GM23338 (cell line): Measurements from ENCODE around the gene PLXNA2. TPM values are rescaled to one million over a fixed set of nuclear protein-coding genes. Genes with fewer than 3 reads are reported as not detected.

Experiments used
- ATAC-seq: fragments of 200-7000 bp; cut with Tn5 transposase; 3 replicates; pipeline ENCODE4 v1.9.1; 2020
- DNase-seq: peaks from one replicate; pipeline ENCODE4 v3.0.0-alpha.2; 2015; ENCODE audit warnings: low spot score
- H2AFZ ChIP-seq: fragments of 200-600 bp; sonication (generic); 2 replicates; pipeline ENCODE4 v1.8.0; 2016; ENCODE audit warnings: antibody characterized with exemption, mild to moderate bottlenecking, moderate library complexity
- H3F3A ChIP-seq: fragments of 200-600 bp; sonication (generic); replicated peaks from 2 replicates; pipeline ENCODE4 v1.8.0; 2017; ENCODE audit warnings: antibody characterized with exemption, mixed run types, low read depth
- H3K27ac ChIP-seq: fragments of 200-600 bp; sonication (generic); 2 replicates; pipeline ENCODE4 v1.6.1; 2016; ENCODE audit warnings: low read depth
- H3K27me3 ChIP-seq: fragments of 200-600 bp; sonication (generic); 2 replicates; pipeline ENCODE4 v1.8.0; 2016; ENCODE audit warnings: mild to moderate bottlenecking, mixed run types, moderate library complexity; ENCODE audit not compliant: insufficient read depth
- H3K36me3 ChIP-seq: fragments of 200-600 bp; sonication (generic); 2 replicates; pipeline ENCODE4 v1.8.0; 2016; ENCODE audit warnings: mild to moderate bottlenecking; ENCODE audit not compliant: insufficient read depth
- H3K4me1 ChIP-seq: fragments of 200-600 bp; sonication (generic); 2 replicates; pipeline ENCODE4 v1.8.0; 2016; ENCODE audit warnings: mild to moderate bottlenecking, moderate library complexity; ENCODE audit not compliant: insufficient read depth
- H3K4me2 ChIP-seq: fragments of 200-600 bp; sonication (generic); 2 replicates; pipeline ENCODE4 v1.7.1; 2017; ENCODE audit warnings: mixed run types
- H3K4me3 ChIP-seq: fragments of 200-600 bp; sonication (generic); 2 replicates; pipeline ENCODE4 v1.6.1; 2016; ENCODE audit warnings: mixed run types
- H3K79me2 ChIP-seq: fragments of 200-600 bp; sonication (generic); replicated peaks from 2 replicates; pipeline ENCODE4 v1.8.0; 2017; ENCODE audit warnings: mild to moderate bottlenecking; ENCODE audit not compliant: insufficient read depth
- H3K9me2 ChIP-seq: fragments of 200-600 bp; sonication (generic); 2 replicates; pipeline ENCODE4 v1.8.0; 2017; ENCODE audit not compliant: insufficient read depth
- H4K20me1 ChIP-seq: fragments of 200-600 bp; sonication (generic); replicated peaks from 2 replicates; pipeline ENCODE4 v1.8.0; 2017; ENCODE audit warnings: mild to moderate bottlenecking; ENCODE audit not compliant: insufficient read depth
- H3K27ac Mint-ChIP-seq: 2 replicates; pipeline ENCODE4 v1.8.0; 2020; ENCODE audit warnings: inconsistent platforms, mild to moderate bottlenecking, moderate library complexity, mixed read lengths
- H3K27me3 Mint-ChIP-seq: 3 replicates; pipeline ENCODE4 v1.8.0; 2022; ENCODE audit warnings: low read depth, mild to moderate bottlenecking, moderate library complexity, mixed read lengths, inconsistent platforms; ENCODE audit not compliant: insufficient read depth, poor library complexity
- H3K36me3 Mint-ChIP-seq: 3 replicates; pipeline ENCODE4 v1.8.0; 2021; ENCODE audit warnings: low read depth, mild to moderate bottlenecking, inconsistent platforms, moderate library complexity, mixed read lengths
- H3K4me1 Mint-ChIP-seq: 3 replicates; pipeline ENCODE4 v1.8.0; 2020; ENCODE audit warnings: mild to moderate bottlenecking, inconsistent platforms, mixed read lengths
- H3K4me3 Mint-ChIP-seq: 3 replicates; pipeline ENCODE4 v1.8.0; 2021; ENCODE audit warnings: moderate library complexity, mild to moderate bottlenecking, inconsistent platforms, mixed read lengths
- H3K9me3 Mint-ChIP-seq: 3 replicates; pipeline ENCODE4 v1.8.0; 2020; ENCODE audit warnings: moderate library complexity, mild to moderate bottlenecking, inconsistent platforms, mixed read lengths
- CREB1 ChIP-seq: fragments of 250-450 bp; sonication (Bioruptor Pico); IDR thresholded peaks from 2 replicates; pipeline ENCODE4 v1.5.0; 2020; ENCODE audit warnings: low read depth, mild to moderate bottlenecking, moderate library complexity
- CTCF ChIP-seq, 2 experiments: fragments of 200-600 bp in 1 of 2; sonication (generic) in 1 of 2; conservative IDR thresholded peaks; 2 replicates each; pipeline versions ENCODE4 v1.5.1 to v1.6.1; 2016 to 2017; ENCODE audit warnings: antibody characterized with exemption in 2 of 2, low read depth in 2 of 2, mild to moderate bottlenecking in 2 of 2, moderate library complexity in 1 of 2
- ETS1 ChIP-seq: IDR thresholded peaks from 2 replicates; pipeline ENCODE4 v1.6.1; 2016; ENCODE audit warnings: antibody characterized with exemption
- EZH2 ChIP-seq: fragments of 200-600 bp; sonication (generic); IDR thresholded peaks from one replicate; pipeline ENCODE4 v1.8.0; 2017; ENCODE audit warnings: antibody characterized with exemption, mild to moderate bottlenecking, low read depth; ENCODE audit not compliant: unreplicated experiment
- EZH2phosphoT487 ChIP-seq: fragments of 200-600 bp; sonication (generic); IDR thresholded peaks from one replicate; pipeline ENCODE4 v1.8.1; 2018; ENCODE audit warnings: antibody characterized with exemption; ENCODE audit not compliant: unreplicated experiment
- JUNB ChIP-seq: IDR thresholded peaks from one replicate; pipeline ENCODE4 v1.6.1; 2016; ENCODE audit warnings: antibody characterized with exemption; ENCODE audit not compliant: unreplicated experiment
- NANOG ChIP-seq: IDR thresholded peaks from 2 replicates; pipeline ENCODE4 v1.6.1; 2016; ENCODE audit warnings: antibody characterized with exemption, borderline replicate concordance
- POLR2AphosphoS5 ChIP-seq: IDR thresholded peaks from 2 replicates; pipeline ENCODE4 v1.6.1; 2016; ENCODE audit warnings: antibody characterized with exemption, low read depth
- REST ChIP-seq: IDR thresholded peaks from one replicate; pipeline ENCODE4 v1.6.1; 2018; ENCODE audit warnings: antibody characterized with exemption; ENCODE audit not compliant: unreplicated experiment
- STAT1 ChIP-seq: IDR thresholded peaks from one replicate; pipeline ENCODE4 v1.6.1; 2016; ENCODE audit warnings: antibody characterized with exemption; ENCODE audit not compliant: unreplicated experiment
- ZNF114 ChIP-seq: fragments of 250-450 bp; sonication (Bioruptor Pico); IDR thresholded peaks from 2 replicates; pipeline ENCODE4 v1.5.0; 2020; ENCODE audit warnings: mild to moderate bottlenecking, moderate library complexity
- ZNF331 ChIP-seq: fragments of 250-450 bp; sonication (Bioruptor Pico); IDR thresholded peaks from 2 replicates; pipeline ENCODE4 v1.5.0; 2020; ENCODE audit warnings: low read depth, mild to moderate bottlenecking, moderate library complexity
- ZNF462 ChIP-seq: fragments of 250-450 bp; sonication (Bioruptor Pico); IDR thresholded peaks from 2 replicates; pipeline ENCODE4 v1.5.0; 2020; ENCODE audit warnings: mild to moderate bottlenecking, moderate library complexity
- polyA plus RNA-seq: library from polyadenylated mRNA; unstranded; fragments of >200 nt; fragmentation: Nextera tagmentation; extraction: Ambion mirVana; gene quantifications from 2 replicates; pipeline ENCODE4 v1.2.1, GENCODE V29; 2016
- total RNA-seq: library from RNA; depleted of rRNA; stranded (reverse); fragments of >200 nt; shearing (Covaris generic); gene quantifications from 2 replicates; pipeline ENCODE4 v1.2.3, GENCODE V29; 2014

The PLXNA2 gene
- total and polyA plus RNA-seq, 2 experiments from 2014 or later = 0.40 to 1.8 TPM

GRCh38 chr1:208291129-208291528 is 46.9 kb upstream of the PLXNA2 start:
- Mint-ChIP-seq H3K36me3 (no peaks in the 10 kb centered on the region), H3K4me1 (peaks cover 11% of the 10 kb centered on the region), H3K4me3 (no peak overlapping the region), H3K27me3 (no peaks in the 10 kb centered on the region), H3K9me3 (no peaks in the 10 kb centered on the region), H3K27ac (no peak overlapping the region)
- ATAC-seq = no peak
- Histone ChIP-seq H4K20me1 (no peaks in the 10 kb centered on the region; the same call in 1 of the 2 replicates), H3K36me3 (no peaks in the 10 kb centered on the region; the same call in 1 of the 2 replicates), H3K4me3 (no peak overlapping the region), H3K9me2 (peaks cover 5% of the 10 kb centered on the region; the same call in 1 of the 2 replicates), H3K79me2 (no peaks in the 10 kb centered on the region), H3K27me3 (no peaks in the 10 kb centered on the region), H2AFZ (no peak overlapping the region), H3K4me1 (peaks cover 3% of the 10 kb centered on the region; the same call in 1 of the 2 replicates), H3F3A (no peaks in the 10 kb centered on the region), H3K4me2 (no peak overlapping the region), H3K27ac (no peak overlapping the region)
- DNase-seq = no peak
- TF ChIP-seq CREB1 (CRISPR knock-in tag) (no peak), REST (no peak), ETS1 (no peak), CTCF (conservative IDR thresholded peaks at IDR 0.05; ENCODE audit: low read depth in 2 of 2) (no peak), ZNF114 (no peak), JUNB (no peak), ZNF462 (CRISPR knock-in tag) (no peak), NANOG (no peak), POLR2AphosphoS5 (no peak), EZH2phosphoT487 (no peak), ZNF331 (CRISPR knock-in tag) (no peak), EZH2 (no peak), STAT1 (no peak)
